Stimulated activated CD4-positive, alpha-beta T cell treated with anti-CD3 and anti-CD28 coated beads, Interleukin-4, amount 100 ng/mL, for 24 hours (primary cell): ENCODE measurements around the gene SLC25A24.
"Not testable (repeated sequence)": the region's sequence is repeated elsewhere in the genome, so short reads cannot be mapped to it uniquely, and the experiment has no call there.

ENCODE experiments used
- DNase-seq: peaks from one replicate; pipeline ENCODE4 v3.0.0-alpha.2; 2020

Gene SLC25A24

DNA sequence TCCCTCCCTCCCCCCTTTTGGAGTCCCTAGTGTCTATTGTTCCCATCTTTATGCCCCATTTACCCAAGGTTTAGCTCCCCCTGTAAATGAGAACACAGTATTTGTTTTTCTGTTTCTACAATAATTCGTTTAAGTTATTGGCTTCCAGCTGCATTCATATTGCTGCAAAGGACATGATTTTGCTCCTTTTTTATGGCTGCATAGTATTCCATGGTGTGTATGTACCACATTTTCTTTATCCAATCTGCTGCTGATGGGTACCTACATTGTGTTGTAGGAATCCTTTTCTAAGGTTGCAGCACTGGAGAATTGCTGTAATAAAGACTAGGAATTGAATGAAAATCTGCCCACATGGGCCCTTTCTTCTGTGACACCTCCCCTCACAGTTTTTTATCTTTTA, 6.8 kb downstream of the SLC25A24 start:
- no peak for DNase-seq

DNA sequence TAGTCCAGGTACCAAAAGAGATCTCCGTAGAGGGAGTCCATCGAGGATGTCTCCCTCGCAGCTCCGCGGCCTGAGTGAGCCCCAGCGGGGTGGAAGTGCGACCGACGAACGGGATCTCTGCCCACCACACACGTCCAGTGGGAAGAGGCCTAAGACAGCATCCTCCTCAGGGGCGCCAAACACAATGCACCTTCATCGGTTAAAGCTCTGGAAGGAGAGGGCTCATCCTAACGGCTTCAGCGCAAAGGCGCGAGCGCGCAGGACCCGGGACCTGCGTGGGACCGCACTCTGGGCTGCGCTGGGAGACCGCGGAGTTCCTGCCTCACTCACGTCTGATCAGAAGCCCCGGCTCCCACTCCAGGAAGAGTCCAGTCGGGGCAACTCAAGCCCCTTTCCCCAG, 7.6 kb downstream of the SLC25A24 start:
- DNase-seq, result no peak

DNA sequence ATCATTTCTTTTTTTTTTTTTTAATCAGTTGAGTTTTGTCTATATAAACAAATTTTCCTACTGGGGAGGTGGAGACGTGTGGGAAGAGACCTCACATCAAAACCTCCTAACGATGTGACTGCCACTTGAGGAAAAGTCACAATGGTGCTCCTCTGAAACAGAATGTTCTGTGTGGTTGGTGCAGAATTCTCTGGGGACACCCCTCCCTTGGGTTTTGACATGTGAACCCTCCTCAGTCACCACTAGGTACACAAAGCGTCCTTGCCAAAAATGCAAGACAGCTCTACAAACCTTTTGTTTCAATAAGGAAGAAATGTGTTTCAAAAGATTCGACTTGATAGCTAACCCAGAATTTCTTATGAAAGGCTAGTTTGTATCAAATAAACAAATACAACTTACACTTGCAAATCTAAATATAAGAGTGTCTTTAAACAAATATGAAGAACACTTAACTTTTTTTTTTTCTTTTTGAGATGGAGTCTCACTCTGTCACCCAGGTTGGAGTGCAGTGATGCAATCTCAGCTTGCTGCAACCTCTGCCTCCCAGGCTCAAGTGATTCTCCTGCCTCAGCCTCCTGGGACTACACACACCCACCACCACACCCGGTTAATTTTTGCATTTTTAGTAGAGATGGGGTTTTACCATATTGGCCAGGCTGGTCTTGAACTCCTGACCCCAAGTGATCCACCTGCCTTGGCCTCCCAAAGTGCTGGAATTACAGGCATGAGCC, 9.3 kb downstream of the SLC25A24 start:
- no peak for DNase-seq

DNA sequence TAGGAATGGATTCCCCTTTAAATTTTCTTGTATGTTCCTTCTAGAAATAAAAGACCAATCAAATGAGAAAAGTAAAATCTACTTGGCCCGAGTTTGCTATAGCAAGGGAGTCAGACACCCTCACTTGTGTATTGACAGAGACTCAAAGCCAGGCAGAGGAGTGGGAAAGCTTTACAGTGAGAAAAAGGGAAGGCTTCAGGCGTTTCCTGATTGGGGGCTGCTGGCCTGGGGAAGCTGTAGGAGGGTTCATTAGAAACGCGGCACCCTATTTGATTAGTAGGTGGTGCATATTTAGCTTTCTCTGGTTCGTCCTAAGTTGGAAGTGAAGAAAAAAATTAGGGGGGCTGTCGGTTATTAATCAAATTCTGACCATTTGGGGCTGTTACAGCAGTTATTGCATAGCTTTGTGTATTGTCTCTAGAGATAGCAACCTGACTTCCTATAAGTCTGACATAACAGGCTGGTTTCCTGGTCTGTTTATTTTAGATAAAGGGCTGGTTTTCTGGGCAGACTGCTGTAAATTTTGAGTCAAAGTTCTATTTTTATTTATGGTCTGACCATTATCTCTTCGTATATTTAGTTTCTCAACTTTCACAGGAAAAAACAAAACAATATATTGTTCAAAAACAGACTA, 10.0 kb downstream of the SLC25A24 start:
- DNase-seq, result no peak

DNA sequence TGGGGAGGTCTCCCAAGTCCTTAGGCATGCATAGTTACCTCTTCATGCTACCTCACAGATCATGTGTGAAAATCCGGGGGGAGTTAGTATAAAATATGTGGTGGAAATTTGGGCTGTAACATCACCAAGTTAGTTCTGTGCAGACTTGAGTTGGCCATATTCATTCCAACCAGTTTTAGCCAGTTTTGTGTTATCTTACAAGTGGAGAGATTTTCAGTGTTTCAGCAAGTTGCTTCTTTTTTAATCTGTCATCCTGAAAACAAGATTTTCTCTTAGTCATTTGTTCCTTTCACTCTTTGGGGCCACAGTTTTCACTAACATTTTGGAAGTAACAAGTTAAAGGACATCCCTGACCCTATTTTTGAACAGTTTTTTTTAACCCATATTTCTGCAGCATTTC, 11.3 kb downstream of the SLC25A24 start:
- DNase-seq, result no peak

DNA sequence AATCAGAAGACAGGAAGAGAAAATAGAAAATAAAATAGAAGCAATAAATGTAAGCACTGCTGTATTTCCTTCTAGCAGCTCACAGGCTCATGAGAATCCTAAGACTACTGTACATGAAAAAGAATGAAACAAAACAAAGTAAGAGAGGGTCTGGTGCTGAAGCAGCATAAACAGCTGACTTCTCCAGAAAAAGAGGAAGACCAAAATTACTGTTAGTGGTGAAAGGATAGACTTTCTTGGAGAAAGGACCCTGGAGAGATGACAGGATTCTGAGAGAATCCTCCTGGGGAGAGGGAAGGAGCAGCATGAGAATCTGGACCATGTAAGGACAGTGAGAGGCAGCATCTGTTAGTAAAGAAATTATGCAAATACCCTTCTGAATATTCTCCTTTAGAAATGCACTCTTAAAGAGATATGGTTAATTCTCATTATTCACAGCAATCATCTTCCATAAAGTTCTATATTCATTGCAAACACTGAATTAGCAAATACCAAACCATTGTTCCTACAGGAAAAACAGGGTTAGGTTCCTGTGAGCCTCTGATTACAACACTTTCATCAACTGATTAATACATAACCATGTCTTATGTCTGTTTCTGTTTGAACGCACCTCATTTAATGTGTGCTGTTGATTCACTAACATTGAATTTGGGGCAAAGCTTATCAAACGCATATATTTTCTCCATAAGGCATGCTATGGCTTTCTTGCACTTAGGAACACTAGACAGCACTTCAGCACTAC, 17.0 kb downstream of the SLC25A24 start:
- DNase-seq, result no peak

DNA sequence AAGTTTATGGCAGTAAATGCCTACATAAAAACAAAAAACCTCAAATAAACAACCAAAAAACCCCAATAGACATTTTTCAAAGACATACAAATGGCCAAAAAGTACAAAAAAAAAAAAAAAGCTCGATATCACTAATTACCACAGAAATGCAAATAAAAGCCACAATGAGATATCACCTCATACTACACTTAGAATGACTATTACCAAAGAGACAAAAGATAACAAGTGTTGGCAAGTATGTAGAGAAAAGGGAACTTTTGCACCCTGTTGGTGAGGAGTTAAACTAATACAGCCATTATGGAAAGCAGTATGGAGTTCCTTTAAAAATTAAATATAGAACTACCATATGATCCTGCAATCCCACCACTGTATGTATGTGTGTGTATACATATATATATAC, 21.1 kb downstream of the SLC25A24 start:
- DNase-seq, result no peak

DNA sequence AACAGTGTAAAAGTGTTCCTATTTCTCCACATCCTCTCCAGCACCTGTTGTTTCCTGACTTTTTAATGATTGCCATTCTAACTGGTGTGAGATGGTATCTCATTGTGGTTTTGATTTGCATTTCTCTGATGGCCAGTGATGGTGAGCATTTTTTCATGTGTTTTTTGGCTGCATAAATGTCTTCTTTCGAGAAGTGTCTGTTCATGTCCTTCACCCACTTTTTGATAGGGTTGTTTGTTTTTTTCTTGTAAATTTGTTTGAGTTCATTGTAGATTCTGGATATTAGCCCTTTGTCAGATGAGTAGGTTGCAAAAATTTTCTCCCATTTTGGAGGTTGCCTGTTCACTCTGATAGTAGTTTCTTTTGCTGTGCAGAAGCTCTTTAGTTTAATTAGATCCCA, 37.7 kb downstream of the SLC25A24 start:
- not testable (repeated sequence) for DNase-seq

DNA sequence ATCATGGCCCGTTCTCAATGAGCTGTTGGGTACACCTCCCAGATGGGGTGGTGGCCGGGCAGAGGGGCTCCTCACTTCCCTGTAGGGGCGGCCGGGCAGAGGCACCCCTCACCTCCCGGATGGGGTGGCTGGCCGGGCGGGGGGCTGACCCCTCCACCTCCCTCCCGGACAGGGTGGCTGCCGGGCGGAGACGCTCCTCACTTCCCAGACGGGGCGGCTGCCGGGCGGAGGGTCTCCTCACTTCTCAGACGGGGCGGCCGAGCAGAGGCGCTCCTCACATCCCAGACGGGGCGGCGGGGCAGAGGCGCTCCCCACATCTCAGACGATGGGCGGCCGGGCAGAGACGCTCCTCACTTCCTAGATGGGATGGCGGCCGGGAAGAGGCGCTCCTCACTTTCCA, 40.2 kb downstream of the SLC25A24 start:
- not testable (repeated sequence) for DNase-seq

DNA sequence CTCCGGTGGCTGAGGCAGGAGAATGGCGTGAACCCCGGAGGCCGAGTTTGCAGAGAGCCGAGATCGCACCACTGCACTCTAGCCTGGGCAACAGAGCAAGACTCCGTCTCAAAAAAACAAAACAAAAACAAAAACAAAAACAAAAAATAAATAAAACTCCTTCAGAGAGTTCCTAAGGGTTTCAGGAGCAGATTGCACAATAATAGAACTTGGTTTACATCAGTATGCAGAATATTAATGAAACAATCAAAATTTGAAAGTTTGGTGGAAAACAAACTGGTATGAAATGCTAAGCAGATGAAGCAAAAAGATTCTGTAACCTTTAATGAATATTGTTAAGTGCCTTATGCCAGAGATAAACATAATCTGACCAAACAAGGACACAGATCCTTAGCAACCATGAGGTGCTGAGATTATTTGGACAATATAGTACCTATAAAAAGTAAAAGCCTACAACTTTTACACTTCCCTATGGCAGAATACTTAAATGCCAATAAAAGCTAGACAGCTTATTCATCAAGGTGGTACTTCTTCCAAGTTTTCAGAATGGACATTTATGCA, 41.2 kb downstream of the SLC25A24 start:
- DNase-seq, result no peak

DNA sequence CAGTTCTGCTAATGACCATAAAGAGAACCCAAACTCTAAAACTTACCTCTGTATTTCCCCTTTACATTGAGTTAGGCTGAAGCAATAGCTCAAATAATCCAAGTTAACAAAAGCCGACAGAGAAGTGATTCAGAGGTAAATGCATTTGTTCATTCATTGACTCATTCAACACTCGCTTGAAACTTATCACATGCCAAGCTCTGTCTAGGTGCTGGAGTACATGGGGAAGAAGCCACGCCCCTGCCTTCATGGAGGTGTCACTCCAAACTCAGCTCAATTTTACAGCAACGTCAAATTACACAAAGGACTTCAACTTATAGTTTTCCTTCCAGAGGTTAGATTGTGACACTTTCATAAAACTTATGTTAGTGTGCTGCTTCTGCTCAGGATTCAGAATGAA, 45.8 kb downstream of the SLC25A24 start:
- no peak for DNase-seq

DNA sequence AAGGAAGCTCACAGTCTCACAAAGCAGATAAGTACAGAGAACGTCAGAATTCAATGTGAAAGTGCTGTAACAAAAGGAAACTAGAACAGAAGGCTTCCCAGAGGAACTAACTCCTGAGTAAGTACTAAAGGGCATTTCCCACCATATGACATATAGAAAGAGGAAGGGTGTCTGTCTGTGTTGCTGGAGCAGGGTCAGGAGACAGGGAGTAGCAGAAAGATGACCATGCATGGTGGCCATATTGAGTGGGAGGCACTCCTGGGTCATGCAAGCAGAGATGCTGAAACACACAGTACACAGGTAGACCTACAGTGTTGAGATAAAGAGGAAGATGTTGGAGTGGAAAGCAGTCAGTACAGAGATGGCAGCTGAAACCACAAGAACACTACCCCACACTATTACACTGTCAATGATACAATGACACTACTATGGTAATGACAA, 47.3 kb downstream of the SLC25A24 start:
- DNase-seq, result no peak

DNA sequence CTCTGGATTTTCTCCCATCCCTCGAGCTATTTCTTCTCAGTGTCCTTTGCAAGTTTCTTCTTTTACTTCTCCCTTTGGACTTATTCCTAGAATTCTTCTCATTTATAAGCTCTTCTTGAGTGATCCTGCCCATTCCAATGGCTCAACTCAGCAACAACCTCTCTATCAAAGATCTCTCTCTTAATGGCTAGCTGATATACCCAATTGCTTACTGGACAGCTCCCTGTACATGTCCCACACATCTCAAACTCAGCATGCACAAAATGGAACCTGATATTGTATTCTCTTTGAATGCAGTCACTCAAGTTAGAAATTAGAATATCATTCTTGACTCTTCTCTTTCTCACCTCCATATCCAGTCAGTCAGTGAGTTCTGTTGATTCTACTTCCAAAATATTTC, 48.6 kb downstream of the SLC25A24 start:
- no peak for DNase-seq

DNA sequence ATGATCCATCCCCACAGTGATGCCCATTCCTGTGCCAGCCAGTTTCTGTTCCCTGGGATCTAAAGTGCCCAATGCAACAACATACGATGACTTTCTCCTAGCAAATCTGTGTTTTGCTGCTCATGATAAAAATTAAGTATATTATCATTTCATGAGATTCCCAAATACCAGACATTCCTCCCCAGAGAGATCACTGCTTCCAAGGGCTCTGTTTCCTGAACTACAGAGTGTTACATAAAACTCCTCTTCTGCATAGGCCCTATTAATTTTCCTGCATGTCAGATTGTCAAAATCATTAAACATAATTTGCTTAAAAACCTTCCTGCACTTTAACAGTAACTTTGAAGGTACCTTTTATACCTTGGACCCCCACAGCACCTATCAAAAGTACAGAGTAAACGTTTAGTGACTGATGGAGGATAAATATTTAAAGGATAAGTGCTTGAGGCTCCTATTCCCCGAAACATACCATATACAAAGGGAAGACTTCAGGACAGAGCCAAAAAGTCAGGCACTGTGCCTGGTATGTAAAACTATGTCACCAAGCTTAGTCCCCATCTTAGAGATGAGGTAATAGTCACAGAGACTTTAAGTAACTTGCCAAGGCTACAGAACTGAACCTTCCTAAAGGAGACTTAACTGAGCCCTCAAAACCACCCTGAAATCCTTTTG, 50.2 kb downstream of the SLC25A24 start:
- DNase-seq, result no peak

DNA sequence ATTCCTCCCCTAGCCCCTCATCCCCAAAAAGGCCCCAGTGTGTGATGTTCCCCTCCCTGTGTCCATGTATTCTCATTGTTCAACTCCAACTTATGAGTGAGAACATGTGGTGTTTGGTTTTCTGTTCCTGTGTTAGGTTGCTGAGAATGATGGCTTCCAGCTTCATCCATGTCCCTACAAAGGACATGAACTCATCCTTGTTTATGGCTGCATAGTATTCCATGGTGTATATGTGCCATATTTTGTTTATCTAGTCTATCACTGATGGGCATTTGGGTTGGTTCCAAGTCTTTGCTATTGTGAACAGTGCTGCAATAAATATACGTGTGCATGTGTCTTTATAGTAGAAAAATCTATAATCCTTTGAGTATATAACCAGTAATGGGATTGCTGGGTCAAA, 55.6 kb downstream of the SLC25A24 start:
- not testable (repeated sequence) for DNase-seq

DNA sequence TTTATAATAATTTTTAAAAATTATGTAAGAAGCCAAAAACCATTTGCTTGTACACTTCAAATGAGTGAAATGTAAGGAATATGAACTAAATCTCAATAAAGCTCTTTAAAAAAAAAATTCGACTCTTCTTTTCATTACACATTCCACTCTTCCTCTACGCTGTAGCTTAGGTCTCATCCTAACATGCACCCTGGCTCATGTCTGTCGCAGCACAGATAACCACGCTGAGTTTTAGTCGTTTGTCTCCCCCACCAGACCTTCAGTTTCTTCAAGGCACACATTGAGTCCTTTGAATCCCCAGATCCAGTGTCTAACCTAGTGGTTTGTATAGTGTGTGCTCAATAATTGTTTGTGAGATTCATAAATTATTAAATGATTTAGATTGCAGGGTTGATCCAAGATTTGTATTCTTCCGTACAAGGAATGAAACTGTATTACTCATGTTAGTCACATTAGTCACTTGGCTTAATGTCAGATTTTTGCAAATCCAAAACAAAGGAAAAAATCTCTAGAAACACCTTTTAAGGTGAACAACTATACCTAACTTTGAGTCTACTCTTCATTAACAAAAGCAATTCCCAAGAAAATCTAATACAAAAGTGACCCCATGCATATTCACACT, 57.3 kb downstream of the SLC25A24 start:
- no peak for DNase-seq

DNA sequence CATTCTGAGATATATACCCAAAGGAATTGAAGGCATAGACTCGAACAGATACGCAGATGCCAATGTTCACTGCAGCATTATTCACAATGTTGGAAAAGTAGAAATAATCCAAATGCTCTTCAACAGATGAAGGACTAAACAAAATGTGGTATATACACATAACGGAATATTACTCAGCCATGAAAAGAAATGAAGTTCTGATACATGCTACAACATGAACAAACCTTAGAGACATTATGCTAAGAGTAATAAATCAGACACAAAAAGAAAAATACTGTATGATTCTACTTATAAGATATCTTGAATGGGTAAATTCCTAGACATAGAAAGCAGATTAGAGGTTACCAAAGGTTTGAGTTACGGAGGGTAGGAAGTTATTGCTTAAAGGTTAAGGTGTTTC, 57.9 kb downstream of the SLC25A24 start:
- DNase-seq, result no peak

DNA sequence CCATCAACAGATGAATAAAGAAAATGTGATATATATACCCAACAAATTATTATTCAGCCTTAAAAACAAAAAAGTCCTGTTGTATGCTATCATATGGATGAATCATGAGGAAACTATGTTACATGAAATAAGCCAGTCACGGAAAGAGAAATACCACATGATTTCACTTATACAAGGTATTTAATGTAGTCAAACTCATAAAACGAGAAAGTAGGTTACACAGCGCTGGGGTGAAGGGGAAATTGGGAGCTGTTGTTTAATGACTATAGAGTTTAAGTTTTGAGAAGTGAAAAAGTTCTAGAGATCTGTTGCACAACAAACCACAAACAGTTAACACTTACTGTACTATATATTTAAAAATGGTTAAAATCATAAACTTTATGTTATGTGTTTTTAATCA, 58.5 kb downstream of the SLC25A24 start:
- no peak for DNase-seq

DNA sequence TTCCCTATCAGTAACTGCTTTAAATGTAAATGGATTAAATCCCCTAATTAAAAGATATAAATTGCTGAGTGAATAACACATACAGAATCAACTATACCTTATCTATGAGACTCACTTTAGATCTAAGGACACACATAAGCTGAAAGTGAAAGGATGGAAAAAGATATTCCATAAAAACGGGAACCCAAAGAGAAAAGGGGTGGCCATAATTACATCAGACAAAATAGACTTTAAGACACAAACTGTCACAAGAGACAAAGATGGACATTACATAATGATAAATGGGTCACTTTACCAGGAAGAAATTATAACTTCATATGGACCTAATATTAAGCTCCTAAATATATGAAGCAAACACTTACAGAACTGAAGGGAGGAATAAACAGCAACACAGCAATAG, 59.2 kb downstream of the SLC25A24 start:
- no peak for DNase-seq

DNA sequence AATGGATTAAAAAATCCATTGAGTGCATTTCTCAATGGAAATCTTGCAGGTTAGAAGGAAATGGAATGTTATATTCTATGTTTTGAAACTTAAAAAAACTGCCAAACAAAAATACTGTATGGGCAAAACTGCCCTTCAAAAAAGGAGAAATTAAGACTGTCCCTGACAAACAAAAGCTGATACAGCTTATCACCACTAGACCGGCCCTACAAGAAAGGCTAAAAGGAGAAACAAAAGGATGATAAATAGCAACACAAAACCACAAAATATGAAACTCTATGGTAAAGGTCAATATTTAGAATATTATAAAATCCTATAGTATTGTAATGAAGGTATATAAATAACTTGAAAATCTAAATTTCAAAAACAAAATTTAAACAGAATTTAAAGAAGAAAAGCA, 60.0 kb downstream of the SLC25A24 start:
- DNase-seq, result no peak

DNA sequence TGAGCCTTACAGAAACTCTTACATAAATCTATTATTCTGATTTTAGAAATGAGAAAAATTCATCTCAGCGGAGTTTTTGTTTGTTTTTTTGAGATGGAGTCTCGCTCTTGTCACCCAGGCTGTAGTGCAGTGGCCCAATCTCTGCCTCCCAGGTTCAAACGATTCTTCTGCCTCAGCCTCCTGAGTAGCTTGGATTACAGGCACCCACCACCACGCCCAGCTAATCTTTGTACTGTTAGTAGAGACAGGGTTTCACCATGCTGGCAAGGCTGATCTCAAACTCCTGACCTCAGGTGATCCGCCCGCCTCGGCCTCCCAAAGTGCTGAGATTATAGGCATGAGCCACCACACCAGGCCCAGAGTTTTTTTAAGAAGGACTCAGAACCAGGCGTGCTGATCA, 60.6 kb downstream of the SLC25A24 start:
- not testable (repeated sequence) for DNase-seq

DNA sequence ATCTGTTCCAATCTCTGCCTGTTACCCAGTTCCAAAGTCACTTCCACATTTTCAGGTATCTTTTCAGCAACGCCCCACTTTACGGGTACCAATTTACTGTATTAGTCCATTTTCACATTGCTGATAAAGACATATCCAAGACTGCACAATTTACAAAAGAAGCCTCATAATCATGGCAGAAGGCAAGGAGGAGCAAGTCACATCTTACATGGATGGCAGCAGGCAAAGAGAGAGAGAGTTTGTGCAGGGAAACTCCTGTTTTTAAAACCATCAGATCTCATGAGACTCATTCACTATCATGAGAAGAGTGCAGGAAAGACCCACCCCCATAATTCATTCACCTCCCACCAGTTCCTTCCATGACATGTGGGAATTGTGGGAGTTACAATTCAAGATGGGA, 67.0 kb downstream of the SLC25A24 start:
- not testable (repeated sequence) for DNase-seq

DNA sequence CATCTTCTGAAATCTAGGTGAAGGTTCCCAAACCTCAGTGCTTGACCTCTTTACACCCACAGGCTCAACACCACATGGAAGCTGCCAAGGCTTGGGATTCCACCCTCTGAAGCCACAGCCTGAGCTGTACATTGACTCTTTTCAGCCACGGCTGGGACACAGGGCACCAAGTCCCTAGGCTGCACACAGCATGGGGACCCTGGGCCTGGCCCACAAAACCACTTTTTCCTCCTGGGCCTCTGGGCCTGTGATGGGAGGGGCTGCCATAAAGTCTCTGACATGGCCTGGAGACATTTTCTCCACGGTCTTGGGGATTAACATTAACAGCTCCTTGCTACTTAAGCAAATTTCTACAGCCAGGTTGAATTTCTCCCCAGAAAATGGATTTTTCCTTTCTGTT, 67.8 kb downstream of the SLC25A24 start:
- not testable (repeated sequence) for DNase-seq
